HG02623 (cell line): Measurements from ENCODE around the gene RAB21.
"Not testable (repeated sequence)": the region's sequence is repeated elsewhere in the genome, so short reads cannot be mapped to it uniquely, and the experiment has no call there.

Source experiments
- ATAC-seq: cut with Tn5 transposase; IDR thresholded peaks from one replicate; pipeline ENCODE4 v1.9.1; 2021; ENCODE audit warnings: moderate library complexity; ENCODE audit not compliant: unreplicated experiment

RAB21 gene

GRCh38 chr12:71795901-71796300, 41.2 kb downstream of the RAB21 start:
- ATAC-seq: no peak

- no peak for ATAC-seq
Measured at GRCh38 chr12:71797531-71797930, 42.9 kb downstream of the RAB21 start.

GRCh38 chr12:71799106-71799505, 44.4 kb downstream of the RAB21 start:
- ATAC-seq: no peak

- no peak for ATAC-seq
Measured at GRCh38 chr12:71800177-71800576, 45.5 kb downstream of the RAB21 start.

- ATAC-seq: no peak
Measured at GRCh38 chr12:71804505-71804904, 49.8 kb downstream of the RAB21 start.

GRCh38 chr12:71810921-71811320, 56.3 kb downstream of the RAB21 start:
- no peak for ATAC-seq

- not testable (repeated sequence) for ATAC-seq
Measured at GRCh38 chr12:71815242-71815641, 60.6 kb downstream of the RAB21 start.

- ATAC-seq: not testable (repeated sequence)
Measured at GRCh38 chr12:71822088-71822487, 67.4 kb downstream of the RAB21 start.

- no peak for ATAC-seq
Measured at GRCh38 chr12:71828813-71829212, 74.2 kb downstream of the RAB21 start.

- no peak for ATAC-seq
Measured at GRCh38 chr12:71837356-71837755, 82.7 kb downstream of the RAB21 start.

GRCh38 chr12:71838231-71838630, 83.6 kb downstream of the RAB21 start:
- ATAC-seq: no peak

- no peak for ATAC-seq
Measured at GRCh38 chr12:71838676-71839075, 84.0 kb downstream of the RAB21 start.

- ATAC-seq: no peak
Measured at GRCh38 chr12:71840231-71840847, 85.7 kb downstream of the RAB21 start.

GRCh38 chr12:71846322-71846940, 91.8 kb downstream of the RAB21 start:
- ATAC-seq: peak; percentile 46

GRCh38 chr12:71848212-71848611, 93.5 kb downstream of the RAB21 start:
- ATAC-seq: no peak

- ATAC-seq: no peak
Measured at GRCh38 chr12:71849109-71849851, 94.6 kb downstream of the RAB21 start.
